HepG2 (cell line): ENCODE results near the gene ACSL1. TPM values are rescaled to one million over a fixed set of nuclear protein-coding genes. Genes with fewer than 3 reads are reported as not detected.

ENCODE experiments used
- FIP1L1 ChIP-seq: fragments of 200-400 bp; formaldehyde crosslinking; IDR thresholded peaks from 2 replicates; pipeline ENCODE4 v1.6.1; 2018; ENCODE audit warnings: low read depth, mild to moderate bottlenecking, low read length, moderate library complexity, borderline replicate concordance; ENCODE audit not compliant: insufficient read depth
- FOXA3 ChIP-seq: IDR thresholded peaks from 2 replicates; pipeline ENCODE4 v1.6.1; 2016; ENCODE audit warnings: missing genetic modification reagents, missing compliant biosample characterization
- LBX2 ChIP-seq: sonication (generic); formaldehyde crosslinking; IDR thresholded peaks from 2 replicates; pipeline ENCODE4 v1.5.0; 2020; ENCODE audit warnings: missing genetic modification reagents, mild to moderate bottlenecking, borderline replicate concordance
- MLLT10 ChIP-seq: sonication (generic); formaldehyde crosslinking; IDR thresholded peaks from 2 replicates; pipeline ENCODE4 v1.4.0; 2020; ENCODE audit warnings: missing genetic modification reagents
- NFATC3 ChIP-seq: sonication (generic); formaldehyde crosslinking; IDR thresholded peaks from 2 replicates; pipeline ENCODE4 v1.5.1; 2020; ENCODE audit warnings: mild to moderate bottlenecking, missing genetic modification reagents
- NFYC ChIP-seq: IDR thresholded peaks from 2 replicates; pipeline ENCODE4 v1.6.1; 2016; ENCODE audit warnings: missing genetic modification reagents, missing compliant biosample characterization
- ONECUT2 ChIP-seq: sonication (generic); formaldehyde crosslinking; IDR thresholded peaks from 2 replicates; pipeline ENCODE4 v1.4.0; 2020; ENCODE audit warnings: missing genetic modification reagents
- SMAD9 ChIP-seq: sonication (generic); formaldehyde crosslinking; IDR thresholded peaks from 2 replicates; pipeline ENCODE4 v1.5.1; 2020; ENCODE audit warnings: mild to moderate bottlenecking, missing genetic modification reagents
- SRY ChIP-seq: sonication (generic); formaldehyde crosslinking; IDR thresholded peaks from 2 replicates; pipeline ENCODE4 v1.8.0; 2022; ENCODE audit warnings: mild to moderate bottlenecking, missing genetic modification reagents
- UBTF ChIP-seq: sonication (generic); formaldehyde crosslinking; IDR thresholded peaks from 2 replicates; pipeline ENCODE4 v1.4.0; 2020; ENCODE audit warnings: mild to moderate bottlenecking, missing genetic modification reagents
- ZBTB10 ChIP-seq: sonication (generic); formaldehyde crosslinking; IDR thresholded peaks from 2 replicates; pipeline ENCODE4 v1.4.0; 2020; ENCODE audit warnings: missing genetic modification reagents, borderline replicate concordance
- ZKSCAN8 ChIP-seq: IDR thresholded peaks from 2 replicates; pipeline ENCODE4 v1.6.1; 2016; ENCODE audit warnings: borderline replicate concordance, missing genetic modification reagents, missing compliant biosample characterization
- ZNF318 ChIP-seq: sonication (generic); formaldehyde crosslinking; IDR thresholded peaks from 2 replicates; pipeline ENCODE4 v1.4.0; 2020; ENCODE audit warnings: mild to moderate bottlenecking, missing genetic modification reagents
- polyA plus RNA-seq, 8 experiments: library from polyadenylated mRNA; depleted of rRNA in 3 of 8; stranded (reverse) in 7 of 8; unstranded in 1 of 8; fragments of >200 nt; fragmentation: Illumina TruSeq in 4 of 8; extraction: Trizol in 4 of 8; gene quantifications; 2 replicates each; pipeline versions ENCODE4 v1.2.1 to v1.2.3, GENCODE V29; 2011 to 2016; ENCODE audit warnings: low read depth in 4 of 8, missing spikeins in 1 of 8, mixed read lengths in 1 of 8; ENCODE audit not compliant: insufficient read depth in 1 of 8
- total RNA-seq, 5 experiments: library from RNA; depleted of rRNA; stranded (reverse); fragments of >200 nt; fragmentation: Illumina TruSeq; extraction: Trizol; gene quantifications; 2 replicates each; pipeline ENCODE4 v1.2.3, GENCODE V29; 2016; ENCODE audit warnings: low read depth in 1 of 5

Gene ACSL1
- total and polyA plus RNA-seq, 2 of the 13 experiments (the other 11 are each of a cell fraction or from before 2014, with no cell fraction given), result 10.0 to 29.8 TPM

- peak; percentile 76; the same call in 1 of the 2 replicates for TF ChIP-seq ZNF318 (CRISPR knock-in tag)
- TF ChIP-seq SMAD9 (CRISPR knock-in tag), result peak; percentile 90; the same call in 1 of the 2 replicates
- peak; percentile 94 for TF ChIP-seq ZKSCAN8
- peak; percentile 91 for TF ChIP-seq NFYC
- TF ChIP-seq NFATC3 (CRISPR knock-in tag), result peak; percentile 93; the same call in 1 of the 2 replicates
- peak; percentile 90; the same call in 1 of the 2 replicates for TF ChIP-seq SRY
- TF ChIP-seq ZBTB10 (CRISPR knock-in tag), result peak; percentile 82; the same call in 1 of the 2 replicates
- TF ChIP-seq FOXA3 (CRISPR knock-in tag), result peak; percentile 86
- peak; percentile 66; the same call in 1 of the 2 replicates for TF ChIP-seq UBTF
- TF ChIP-seq FIP1L1, result peak; percentile 81; the same call in 1 of the 2 replicates
- no peak for TF ChIP-seq ONECUT2 (CRISPR knock-in tag)
- TF ChIP-seq MLLT10 (CRISPR knock-in tag), result no peak
- TF ChIP-seq LBX2 (CRISPR knock-in tag), result no peak
These were observed 91.9 kb downstream of the ACSL1 start, which contains the start of gene CENPU (continued) for GRCh38 chr4:184733654-184734524.
